ENCODE data around the gene ATP5ME.
A peak's percentile ranks its signal among the peaks of the same experiment; 100 is the strongest.
"Not testable (repeated sequence)": the region's sequence is repeated elsewhere in the genome, so short reads cannot be mapped to it uniquely, and the experiment has no call there.

The ATP5ME gene

GRCh38 chr4:653831-654502, 20.1 kb downstream of the ATP5ME start:
- DNase-seq = no peak

GRCh38 chr4:653080-653821, 20.8 kb downstream of the ATP5ME start:
- no peak for DNase-seq

- DNase-seq = no peak
These were observed 22.0 kb downstream of the ATP5ME start for GRCh38 chr4:651884-652642.

GRCh38 chr4:650951-651883, 22.9 kb downstream of the ATP5ME start:
- DNase-seq = no peak

GRCh38 chr4:650461-650860, 23.6 kb downstream of the ATP5ME start:
- no peak for DNase-seq

- DNase-seq = no peak
These were observed 24.2 kb downstream of the ATP5ME start for GRCh38 chr4:649751-650310.

GRCh38 chr4:649293-649625, 24.8 kb downstream of the ATP5ME start:
- DNase-seq = no peak

GRCh38 chr4:648579-649292, 25.3 kb downstream of the ATP5ME start:
- DNase-seq = no peak

- DNase-seq = no peak
These were observed 26.6 kb downstream of the ATP5ME start for GRCh38 chr4:647481-647880.

GRCh38 chr4:646460-646859, 27.6 kb downstream of the ATP5ME start:
- peak; percentile 41 for DNase-seq

GRCh38 chr4:642366-642765, 31.7 kb downstream of the ATP5ME start:
- DNase-seq = not testable (repeated sequence)

- no peak for DNase-seq
These were observed 36.4 kb downstream of the ATP5ME start for GRCh38 chr4:637536-638280.

- no peak for DNase-seq
These were observed 37.4 kb downstream of the ATP5ME start for GRCh38 chr4:636628-637159.

GRCh38 chr4:635851-636627, 38.0 kb downstream of the ATP5ME start:
- no peak for DNase-seq

GRCh38 chr4:635066-635835, 38.8 kb downstream of the ATP5ME start:
- not testable (repeated sequence) for DNase-seq

- no peak for DNase-seq
These were observed 39.5 kb downstream of the ATP5ME start for GRCh38 chr4:634599-634985.

GRCh38 chr4:633976-634598, 40.0 kb downstream of the ATP5ME start:
- DNase-seq = no peak

- no peak for DNase-seq
These were observed 40.7 kb downstream of the ATP5ME start for GRCh38 chr4:633406-633805.

- DNase-seq = no peak
These were observed 41.1 kb downstream of the ATP5ME start for GRCh38 chr4:632926-633325.
